NB4 (cell line): ENCODE measurements around the gene SFXN5.

Experiments used
- TF ChIP-seq, protein P1 (sequence below): IDR thresholded peaks from 2 replicates; pipeline ENCODE4 v1.6.1; 2011; ENCODE audit warnings: low read depth, low read length
- TF ChIP-seq, protein P2 (sequence below): IDR thresholded peaks from one replicate; pipeline ENCODE4 v1.5.1; 2012; ENCODE audit warnings: low read depth, low read length

DNA sequence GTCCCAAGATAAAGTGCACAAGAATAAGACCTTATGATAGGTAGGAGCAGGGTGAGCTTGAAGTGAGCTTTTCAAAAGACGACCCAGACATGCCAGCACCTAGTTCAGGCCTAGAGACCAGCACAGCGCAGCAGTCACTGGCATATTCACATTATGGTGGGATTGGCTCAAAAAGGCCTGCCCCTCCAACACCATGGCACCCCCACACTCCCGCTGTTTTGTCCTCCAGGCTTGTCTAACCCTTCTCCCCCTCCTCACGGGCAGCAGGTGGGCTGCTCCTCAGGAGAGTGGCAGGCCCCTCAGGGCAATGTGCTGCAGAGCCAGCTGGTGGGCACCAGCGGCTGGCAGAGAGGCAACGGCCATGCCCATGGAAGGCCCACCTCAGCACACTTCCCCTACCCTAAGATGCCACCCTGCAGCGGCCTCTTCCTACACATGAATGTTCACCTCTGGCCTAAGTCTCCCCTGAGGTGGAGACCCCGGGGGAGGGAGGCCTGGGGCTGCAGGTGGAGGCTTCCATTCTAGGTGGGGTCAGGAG lies 128.6 kb downstream of the SFXN5 start:
- TF ChIP-seq, protein P1, sequence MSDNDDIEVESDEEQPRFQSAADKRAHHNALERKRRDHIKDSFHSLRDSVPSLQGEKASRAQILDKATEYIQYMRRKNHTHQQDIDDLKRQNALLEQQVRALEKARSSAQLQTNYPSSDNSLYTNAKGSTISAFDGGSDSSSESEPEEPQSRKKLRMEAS, result no peak
- TF ChIP-seq, protein P2, sequence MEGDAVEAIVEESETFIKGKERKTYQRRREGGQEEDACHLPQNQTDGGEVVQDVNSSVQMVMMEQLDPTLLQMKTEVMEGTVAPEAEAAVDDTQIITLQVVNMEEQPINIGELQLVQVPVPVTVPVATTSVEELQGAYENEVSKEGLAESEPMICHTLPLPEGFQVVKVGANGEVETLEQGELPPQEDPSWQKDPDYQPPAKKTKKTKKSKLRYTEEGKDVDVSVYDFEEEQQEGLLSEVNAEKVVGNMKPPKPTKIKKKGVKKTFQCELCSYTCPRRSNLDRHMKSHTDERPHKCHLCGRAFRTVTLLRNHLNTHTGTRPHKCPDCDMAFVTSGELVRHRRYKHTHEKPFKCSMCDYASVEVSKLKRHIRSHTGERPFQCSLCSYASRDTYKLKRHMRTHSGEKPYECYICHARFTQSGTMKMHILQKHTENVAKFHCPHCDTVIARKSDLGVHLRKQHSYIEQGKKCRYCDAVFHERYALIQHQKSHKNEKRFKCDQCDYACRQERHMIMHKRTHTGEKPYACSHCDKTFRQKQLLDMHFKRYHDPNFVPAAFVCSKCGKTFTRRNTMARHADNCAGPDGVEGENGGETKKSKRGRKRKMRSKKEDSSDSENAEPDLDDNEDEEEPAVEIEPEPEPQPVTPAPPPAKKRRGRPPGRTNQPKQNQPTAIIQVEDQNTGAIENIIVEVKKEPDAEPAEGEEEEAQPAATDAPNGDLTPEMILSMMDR, result no peak
